Osteocyte (in vitro differentiated cells): ENCODE measurements around the gene B3GNT7. TPM values are rescaled to one million over a fixed set of nuclear protein-coding genes. Genes with fewer than 3 reads are reported as not detected.
"Not testable (repeated sequence)": the region's sequence is repeated elsewhere in the genome, so short reads cannot be mapped to it uniquely, and the experiment has no call there.

Source experiments
- DNase-seq: peaks from one replicate; pipeline ENCODE4 v3.0.0; 2021; ENCODE audit warnings: mixed read lengths; ENCODE audit not compliant: unreplicated experiment; ENCODE audit errors: extremely low spot score
- H3K27ac Mint-ChIP-seq: one replicate; pipeline ENCODE4 v1.8.0; 2021; ENCODE audit warnings: mild to moderate bottlenecking, mixed read lengths; ENCODE audit not compliant: unreplicated experiment
- H3K27me3 Mint-ChIP-seq: one replicate; pipeline ENCODE4 v1.8.0; 2021; ENCODE audit warnings: mixed read lengths; ENCODE audit not compliant: unreplicated experiment
- H3K36me3 Mint-ChIP-seq: one replicate; pipeline ENCODE4 v1.8.0; 2021; ENCODE audit warnings: mixed read lengths; ENCODE audit not compliant: unreplicated experiment
- H3K4me1 Mint-ChIP-seq: one replicate; pipeline ENCODE4 v1.8.0; 2021; ENCODE audit warnings: mixed read lengths; ENCODE audit not compliant: unreplicated experiment
- H3K4me3 Mint-ChIP-seq: one replicate; pipeline ENCODE4 v1.8.0; 2021; ENCODE audit warnings: mild to moderate bottlenecking, moderate library complexity, mixed read lengths; ENCODE audit not compliant: unreplicated experiment
- H3K9me3 Mint-ChIP-seq: one replicate; pipeline ENCODE4 v1.8.0; 2021; ENCODE audit warnings: mixed read lengths; ENCODE audit not compliant: unreplicated experiment
- total RNA-seq: library from RNA; stranded (reverse); gene quantifications from 2 replicates; pipeline ENCODE4 v1.2.1, GENCODE V29; 2021
- TF ChIP-seq, protein P1 (sequence below): fragments of 200-600 bp; sonication (generic); IDR thresholded peaks from 2 replicates; pipeline ENCODE4 v1.5.0; 2021; ENCODE audit warnings: antibody characterized with exemption, mild to moderate bottlenecking, moderate library complexity

B3GNT7 gene
- total RNA-seq, 1 donor from 2014 or later, result 1.1 TPM

DNA sequence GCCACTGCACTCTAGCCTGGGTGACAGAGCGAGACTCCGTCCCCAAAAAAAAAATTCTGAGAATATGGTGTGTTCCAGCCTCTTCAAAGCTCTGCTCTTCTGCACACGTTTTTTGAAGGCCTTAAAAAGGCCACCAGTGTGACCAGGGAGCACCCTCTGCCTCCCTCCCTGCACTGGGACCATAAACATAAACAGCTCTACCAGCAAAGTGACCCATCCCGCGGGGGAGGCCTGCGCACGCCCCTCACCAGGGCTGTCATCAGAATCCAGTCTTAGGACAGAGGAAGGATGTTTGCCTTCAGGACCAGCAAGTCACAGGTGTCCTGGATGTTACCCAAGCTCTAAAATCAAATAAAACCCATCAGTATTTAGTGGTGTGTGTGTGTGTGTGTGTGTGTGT is 23.2 kb upstream of the B3GNT7 start:
- Mint-ChIP-seq H3K4me3 (no peak overlapping the region), H3K4me1 (peaks cover 4% of the 10 kb centered on the region), H3K9me3 (no peaks in the 10 kb centered on the region), H3K27me3 (no peaks in the 10 kb centered on the region), H3K36me3 (peaks cover 22% of the 10 kb centered on the region), H3K27ac (no peak overlapping the region)
- DNase-seq, result no peak
- TF ChIP-seq, protein P1, sequence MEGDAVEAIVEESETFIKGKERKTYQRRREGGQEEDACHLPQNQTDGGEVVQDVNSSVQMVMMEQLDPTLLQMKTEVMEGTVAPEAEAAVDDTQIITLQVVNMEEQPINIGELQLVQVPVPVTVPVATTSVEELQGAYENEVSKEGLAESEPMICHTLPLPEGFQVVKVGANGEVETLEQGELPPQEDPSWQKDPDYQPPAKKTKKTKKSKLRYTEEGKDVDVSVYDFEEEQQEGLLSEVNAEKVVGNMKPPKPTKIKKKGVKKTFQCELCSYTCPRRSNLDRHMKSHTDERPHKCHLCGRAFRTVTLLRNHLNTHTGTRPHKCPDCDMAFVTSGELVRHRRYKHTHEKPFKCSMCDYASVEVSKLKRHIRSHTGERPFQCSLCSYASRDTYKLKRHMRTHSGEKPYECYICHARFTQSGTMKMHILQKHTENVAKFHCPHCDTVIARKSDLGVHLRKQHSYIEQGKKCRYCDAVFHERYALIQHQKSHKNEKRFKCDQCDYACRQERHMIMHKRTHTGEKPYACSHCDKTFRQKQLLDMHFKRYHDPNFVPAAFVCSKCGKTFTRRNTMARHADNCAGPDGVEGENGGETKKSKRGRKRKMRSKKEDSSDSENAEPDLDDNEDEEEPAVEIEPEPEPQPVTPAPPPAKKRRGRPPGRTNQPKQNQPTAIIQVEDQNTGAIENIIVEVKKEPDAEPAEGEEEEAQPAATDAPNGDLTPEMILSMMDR, result no peak

DNA sequence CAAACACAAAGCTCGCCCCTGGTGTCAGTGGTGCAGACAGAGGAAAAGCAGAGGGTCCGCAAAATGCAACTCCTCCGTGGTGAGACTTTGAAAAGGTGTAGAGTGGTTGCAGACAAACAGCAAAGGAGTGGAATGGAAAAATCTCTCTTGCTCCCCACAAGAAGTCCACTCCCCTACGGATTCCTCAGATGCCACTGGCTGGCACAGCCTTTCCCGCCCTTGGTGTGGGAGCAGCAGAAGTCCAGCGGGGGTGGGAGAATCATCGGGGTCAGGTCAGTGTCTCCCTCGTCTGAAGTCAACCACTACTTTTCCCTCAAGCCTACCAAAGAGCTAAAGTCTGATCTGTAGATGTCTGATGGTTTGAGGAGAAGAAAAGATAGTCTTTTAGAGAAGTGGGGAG is 22.3 kb upstream of the B3GNT7 start:
- no peak overlapping the region for H3K27ac Mint-ChIP-seq
- DNase-seq, result no peak
- no peaks in the 10 kb centered on the region for H3K9me3 Mint-ChIP-seq
- no peak overlapping the region for H3K4me3 Mint-ChIP-seq
- peaks cover 19% of the 10 kb centered on the region for H3K36me3 Mint-ChIP-seq
- H3K27me3 Mint-ChIP-seq, result no peaks in the 10 kb centered on the region
- peaks cover 4% of the 10 kb centered on the region for H3K4me1 Mint-ChIP-seq
- TF ChIP-seq, protein P1, result no peak

- H3K4me3 Mint-ChIP-seq, result no peak overlapping the region
- H3K9me3 Mint-ChIP-seq, result no peaks in the 10 kb centered on the region
- H3K4me1 Mint-ChIP-seq, result peaks cover 4% of the 10 kb centered on the region
- no peak overlapping the region for H3K27ac Mint-ChIP-seq
- DNase-seq, result no peak
- no peaks in the 10 kb centered on the region for H3K27me3 Mint-ChIP-seq
- TF ChIP-seq, protein P1, result no peak
- peaks cover 17% of the 10 kb centered on the region for H3K36me3 Mint-ChIP-seq
These were observed 21.6 kb upstream of the B3GNT7 start for GRCh38 chr2:231373786-231374349.

DNA sequence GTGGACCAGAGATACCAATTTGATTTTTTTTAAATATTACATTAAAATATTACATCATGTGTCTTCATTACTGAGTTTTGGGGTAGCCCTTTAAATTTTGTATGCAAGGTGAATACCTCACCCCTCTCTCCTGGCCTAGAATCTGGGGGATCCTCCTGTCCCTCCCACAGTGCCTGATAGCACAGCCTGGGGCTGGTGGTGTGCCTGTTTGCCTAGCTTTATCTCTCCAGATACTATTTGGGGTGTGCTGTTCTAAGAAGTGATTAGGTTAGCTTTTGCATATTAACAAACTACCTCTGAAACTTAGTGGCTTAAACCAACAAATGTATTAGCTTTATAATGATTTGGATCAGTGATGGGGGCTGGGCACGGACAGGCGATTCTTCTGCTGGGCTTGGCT is 20.7 kb upstream of the B3GNT7 start:
- no peaks in the 10 kb centered on the region for H3K9me3 Mint-ChIP-seq
- TF ChIP-seq, protein P1, result no peak
- H3K4me3 Mint-ChIP-seq, result no peak overlapping the region
- peaks cover 17% of the 10 kb centered on the region for H3K36me3 Mint-ChIP-seq
- DNase-seq, result no peak
- H3K27ac Mint-ChIP-seq, result no peak overlapping the region
- H3K27me3 Mint-ChIP-seq, result no peaks in the 10 kb centered on the region
- H3K4me1 Mint-ChIP-seq, result peaks cover 4% of the 10 kb centered on the region

- not testable (repeated sequence) for DNase-seq, H3K9me3 Mint-ChIP-seq, H3K4me3 Mint-ChIP-seq, H3K4me1 Mint-ChIP-seq, H3K27ac Mint-ChIP-seq, H3K27me3 Mint-ChIP-seq
- H3K36me3 Mint-ChIP-seq, result peaks cover 17% of the 10 kb centered on the region
These were observed 19.4 kb upstream of the B3GNT7 start for GRCh38 chr2:231375994-231376615.
